Ovary (tissue), 3 donors: ENCODE data around the gene AGXT.

ENCODE experiments used
- POLR2A ChIP-seq: fragments of 450-650 bp; IDR thresholded peaks from one replicate; pipeline ENCODE4 v1.6.1; 2017; ENCODE audit warnings: antibody characterized with exemption, mild to moderate bottlenecking, moderate library complexity
- TF ChIP-seq, protein P1 (sequence below), 3 donors: fragments of 450-650 bp in 2 of 3; fragments of 200-600 bp in 1 of 3; IDR thresholded peaks; one replicate each; pipeline versions ENCODE4 v1.5.1 to v1.8.0; 2016 to 2022; ENCODE audit warnings: antibody characterized with exemption in 3 of 3, mild to moderate bottlenecking in 1 of 3
- donor health status: DM: no; HTN: no; CAD: no.

DNA sequence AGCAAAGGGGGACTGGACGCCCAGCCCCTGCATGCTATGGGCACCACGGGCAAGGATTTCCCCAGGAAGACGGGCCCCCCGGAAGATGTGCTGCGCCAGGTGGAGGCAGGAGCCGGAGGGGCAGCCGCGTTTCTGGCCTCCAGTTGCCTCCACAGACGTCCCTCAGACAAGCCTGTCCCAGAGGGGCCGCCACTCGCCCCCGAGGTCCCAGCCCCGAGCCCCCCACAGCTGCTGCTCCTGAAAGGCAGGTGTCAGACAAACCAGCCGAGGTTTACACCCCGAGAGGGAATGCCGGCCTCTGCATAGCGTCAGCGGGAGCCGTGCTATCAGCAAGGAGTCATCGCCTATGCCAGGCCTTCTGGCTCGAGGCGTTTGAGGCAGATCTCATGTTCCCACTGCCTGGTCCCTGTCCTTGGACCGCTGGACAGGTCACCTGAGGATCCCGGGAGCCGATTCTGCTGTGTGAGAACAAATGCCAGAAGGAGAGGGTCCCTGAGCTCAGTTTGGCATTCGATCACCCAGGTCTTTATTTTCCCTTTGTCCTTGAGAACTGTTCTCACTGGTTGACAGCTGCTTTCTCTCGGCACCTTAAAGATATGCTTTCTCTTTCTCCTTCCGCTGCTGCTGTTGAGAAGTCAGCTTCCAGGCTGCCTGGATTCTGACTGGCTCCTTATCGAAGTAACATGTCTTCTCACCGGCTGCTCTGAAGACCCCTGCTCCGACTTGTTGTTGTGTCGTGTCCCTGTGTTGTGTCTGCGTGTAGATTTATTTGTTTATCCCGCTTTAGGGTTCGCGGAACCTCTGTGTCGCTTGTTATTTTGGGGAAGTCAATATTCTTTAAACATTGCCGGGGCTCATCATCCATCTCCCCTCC lies 58.1 kb downstream of the AGXT start:
- TF ChIP-seq POLR2A = no peak
- TF ChIP-seq, protein P1, sequence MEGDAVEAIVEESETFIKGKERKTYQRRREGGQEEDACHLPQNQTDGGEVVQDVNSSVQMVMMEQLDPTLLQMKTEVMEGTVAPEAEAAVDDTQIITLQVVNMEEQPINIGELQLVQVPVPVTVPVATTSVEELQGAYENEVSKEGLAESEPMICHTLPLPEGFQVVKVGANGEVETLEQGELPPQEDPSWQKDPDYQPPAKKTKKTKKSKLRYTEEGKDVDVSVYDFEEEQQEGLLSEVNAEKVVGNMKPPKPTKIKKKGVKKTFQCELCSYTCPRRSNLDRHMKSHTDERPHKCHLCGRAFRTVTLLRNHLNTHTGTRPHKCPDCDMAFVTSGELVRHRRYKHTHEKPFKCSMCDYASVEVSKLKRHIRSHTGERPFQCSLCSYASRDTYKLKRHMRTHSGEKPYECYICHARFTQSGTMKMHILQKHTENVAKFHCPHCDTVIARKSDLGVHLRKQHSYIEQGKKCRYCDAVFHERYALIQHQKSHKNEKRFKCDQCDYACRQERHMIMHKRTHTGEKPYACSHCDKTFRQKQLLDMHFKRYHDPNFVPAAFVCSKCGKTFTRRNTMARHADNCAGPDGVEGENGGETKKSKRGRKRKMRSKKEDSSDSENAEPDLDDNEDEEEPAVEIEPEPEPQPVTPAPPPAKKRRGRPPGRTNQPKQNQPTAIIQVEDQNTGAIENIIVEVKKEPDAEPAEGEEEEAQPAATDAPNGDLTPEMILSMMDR (IDR thresholded peaks at IDR 0.05) = no peak
